Psoas muscle (tissue), 8 donors: ENCODE results near the gene UNC5B. TPM values are rescaled to one million over a fixed set of nuclear protein-coding genes. Genes with fewer than 3 reads are reported as not detected.
A peak's percentile ranks its signal among the peaks of the same experiment; 100 is the strongest.

Experiments used
- ATAC-seq, 4 donors: fragments of 200-7000 bp; cut with Tn5 transposase; one replicate each; pipeline ENCODE4 v1.9.1; 2020; ENCODE audit warnings: moderate library complexity in 3 of 4, mild to moderate bottlenecking in 2 of 4
- DNase-seq, 2 donors: peaks; one replicate each; pipeline ENCODE4 v3.0.0-alpha.2; 2020
- H3K27ac ChIP-seq: fragments of 200-600 bp; one replicate; pipeline ENCODE4 v1.8.0; 2022
- H3K27me3 ChIP-seq, 3 donors: fragments of 200-600 bp in 1 of 3; one replicate each; pipeline versions ENCODE4 v1.6.1 to v1.8.0; 2013 to 2022; ENCODE audit warnings: low read length in 2 of 3, mild to moderate bottlenecking in 2 of 3, moderate library complexity in 1 of 3; ENCODE audit not compliant: insufficient read depth in 3 of 3
- H3K36me3 ChIP-seq, 2 donors: fragments of 200-600 bp in 1 of 2; one replicate each; pipeline versions ENCODE4 v1.6.1 to v1.8.0; 2013 to 2022; ENCODE audit warnings: low read depth in 1 of 2, mild to moderate bottlenecking in 1 of 2, moderate library complexity in 1 of 2; ENCODE audit not compliant: insufficient read depth in 1 of 2
- H3K4me1 ChIP-seq: fragments of 200-600 bp; one replicate; pipeline ENCODE4 v1.8.0; 2022
- H3K4me3 ChIP-seq: fragments of 200-600 bp; one replicate; pipeline ENCODE4 v1.8.0; 2022; ENCODE audit warnings: mild to moderate bottlenecking
- H3K9me3 ChIP-seq: fragments of 200-600 bp; one replicate; pipeline ENCODE4 v1.8.0; 2022
- WGBS, 3 donors: extraction: QIAGEN DNeasy Blood & Tissue Kit; methylation state at CpG; one replicate each; pipeline versions ENCODE4 v1.1.6 to v1.1.7; 2013; 5-methylcytosine and 5-hydroxymethylcytosine counted together
- intact Hi-C, 2 donors: fragments of 100-400 bp; cut with DNase I; formaldehyde crosslinking; loops; one replicate each; pipeline versions ENCODE4 v1.11.0 to v1.14.2; 2022
- polyA plus RNA-seq, 3 donors: library from polyadenylated mRNA; stranded (reverse); fragments of 200-250 nt; gene quantifications; one replicate each; pipeline ENCODE4 v1.2.3, GENCODE V29; 2013
- total RNA-seq, 4 donors: library from RNA; stranded (reverse); fragmentation: NEBNext Ultra II Directional in 2 of 4; extraction: Animal tissue kit (Norgen Biotek cat#: 25700) in 2 of 4; gene quantifications; one replicate each; pipeline versions ENCODE4 v1.2.1 to v1.2.4, GENCODE V29; 2021 to 2023
- TF ChIP-seq, protein P1 (sequence below): fragments of 200-600 bp; IDR thresholded peaks from one replicate; pipeline ENCODE4 v1.8.0; 2022; ENCODE audit warnings: antibody characterized with exemption
- donor health status: healthy with polysubstance abuse.
- donor health status: DM: no; HTN: no; CAD: no; lungs with moderate emphysema.
- donor health status: Bipolar disorder and iron deficiency.
- donor health status: healthy.
- donor health status: DM: yes; HTN: yes; CAD: no.
- donor health status: DM: no; HTN: no; CAD: no.
- donor health status: DM: no; HTN: no; CAD: no.
- donor health status: DM: yes; HTN: yes; CAD: no.

Gene UNC5B
- total and polyA plus RNA-seq, 7 donors, result 0.65 to 5.7 (median 1.3) TPM

GRCh38 chr10:71309919-71310318 lies 97.5 kb downstream of the UNC5B start:
- Histone ChIP-seq H3K4me3 (no peak overlapping the region), H3K27me3 (no peaks in the 10 kb centered on the region), H3K9me3 (no peaks in the 10 kb centered on the region), H3K4me1 (peaks cover 8% of the 10 kb centered on the region), H3K36me3 (no peaks in the 10 kb centered on the region), H3K27ac (no peak overlapping the region)
- DNase-seq, result no peak
- intact Hi-C loops, result loop anchor here in 1 of 2 donors (5.0 to 10.0 kb wide), 3 partner anchors 295 to 1035 kb away; no protein-coding TSS in a partner anchor
- ATAC-seq, result no peak
- 66 to 80% (median 75%) methylated on average over 3 of the region's 3 CpGs for WGBS, 3 donors
- TF ChIP-seq, protein P1, sequence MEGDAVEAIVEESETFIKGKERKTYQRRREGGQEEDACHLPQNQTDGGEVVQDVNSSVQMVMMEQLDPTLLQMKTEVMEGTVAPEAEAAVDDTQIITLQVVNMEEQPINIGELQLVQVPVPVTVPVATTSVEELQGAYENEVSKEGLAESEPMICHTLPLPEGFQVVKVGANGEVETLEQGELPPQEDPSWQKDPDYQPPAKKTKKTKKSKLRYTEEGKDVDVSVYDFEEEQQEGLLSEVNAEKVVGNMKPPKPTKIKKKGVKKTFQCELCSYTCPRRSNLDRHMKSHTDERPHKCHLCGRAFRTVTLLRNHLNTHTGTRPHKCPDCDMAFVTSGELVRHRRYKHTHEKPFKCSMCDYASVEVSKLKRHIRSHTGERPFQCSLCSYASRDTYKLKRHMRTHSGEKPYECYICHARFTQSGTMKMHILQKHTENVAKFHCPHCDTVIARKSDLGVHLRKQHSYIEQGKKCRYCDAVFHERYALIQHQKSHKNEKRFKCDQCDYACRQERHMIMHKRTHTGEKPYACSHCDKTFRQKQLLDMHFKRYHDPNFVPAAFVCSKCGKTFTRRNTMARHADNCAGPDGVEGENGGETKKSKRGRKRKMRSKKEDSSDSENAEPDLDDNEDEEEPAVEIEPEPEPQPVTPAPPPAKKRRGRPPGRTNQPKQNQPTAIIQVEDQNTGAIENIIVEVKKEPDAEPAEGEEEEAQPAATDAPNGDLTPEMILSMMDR, result no peak

DNA sequence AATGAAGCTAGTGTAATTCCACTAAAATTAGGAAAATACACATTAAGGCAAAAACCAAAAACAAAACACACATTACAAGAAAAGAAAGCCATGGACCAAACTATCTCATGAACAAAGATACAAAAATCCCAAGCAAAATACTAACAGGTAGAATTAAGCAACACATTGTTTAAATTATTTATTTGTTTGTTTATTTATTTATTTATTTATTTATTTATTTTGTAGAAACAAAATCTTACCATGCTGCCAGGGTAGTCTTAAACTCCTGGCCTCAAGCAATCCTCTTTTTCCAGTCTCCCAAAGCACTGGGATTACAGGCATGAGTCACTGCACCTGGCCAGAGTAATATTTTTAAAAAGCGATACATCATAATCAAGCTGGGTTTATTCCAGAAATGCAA lies 99.8 kb downstream of the UNC5B start:
- Histone ChIP-seq H3K36me3 (no peaks in the 10 kb centered on the region), H3K4me1 (peaks cover 8% of the 10 kb centered on the region), H3K27ac (no peak overlapping the region), H3K4me3 (no peak overlapping the region), H3K9me3 (no peaks in the 10 kb centered on the region), H3K27me3 (no peaks in the 10 kb centered on the region)
- ATAC-seq (no peak), DNase-seq (no peak)
- intact Hi-C loops, result loop anchor here (2.0 to 10.0 kb wide), 4 partner anchors 293 to 1033 kb away; no protein-coding TSS in a partner anchor
- 48 to 63% (median 50%) methylated on average over 1 of the region's 1 CpG for WGBS, 3 donors
- TF ChIP-seq, protein P1, result no peak

- no peaks in the 10 kb centered on the region for H3K27me3 ChIP-seq
- H3K4me1 ChIP-seq, result peaks cover 8% of the 10 kb centered on the region
- ATAC-seq, result peak; percentile 46 to 68 (median 54)
- peak overlapping the region; percentile 41 for H3K27ac ChIP-seq
- intact Hi-C loops, result loop anchor here (2.0 to 10.0 kb wide), 4 partner anchors 292 to 1032 kb away; no protein-coding TSS in a partner anchor
- no peaks in the 10 kb centered on the region for H3K9me3 ChIP-seq
- 10 to 26% (median 14%) methylated on average over 19 of the region's 19 CpGs for whole genome bisulfite sequencing, 3 donors
- TF ChIP-seq, protein P1, result no peak
- H3K36me3 ChIP-seq, result no peaks in the 10 kb centered on the region
- peak; percentile 76 to 82 for DNase-seq
- H3K4me3 ChIP-seq, result peak overlapping the region; percentile 7
These were observed 100.7 kb downstream of the UNC5B start for GRCh38 chr10:71312811-71313789.

DNA sequence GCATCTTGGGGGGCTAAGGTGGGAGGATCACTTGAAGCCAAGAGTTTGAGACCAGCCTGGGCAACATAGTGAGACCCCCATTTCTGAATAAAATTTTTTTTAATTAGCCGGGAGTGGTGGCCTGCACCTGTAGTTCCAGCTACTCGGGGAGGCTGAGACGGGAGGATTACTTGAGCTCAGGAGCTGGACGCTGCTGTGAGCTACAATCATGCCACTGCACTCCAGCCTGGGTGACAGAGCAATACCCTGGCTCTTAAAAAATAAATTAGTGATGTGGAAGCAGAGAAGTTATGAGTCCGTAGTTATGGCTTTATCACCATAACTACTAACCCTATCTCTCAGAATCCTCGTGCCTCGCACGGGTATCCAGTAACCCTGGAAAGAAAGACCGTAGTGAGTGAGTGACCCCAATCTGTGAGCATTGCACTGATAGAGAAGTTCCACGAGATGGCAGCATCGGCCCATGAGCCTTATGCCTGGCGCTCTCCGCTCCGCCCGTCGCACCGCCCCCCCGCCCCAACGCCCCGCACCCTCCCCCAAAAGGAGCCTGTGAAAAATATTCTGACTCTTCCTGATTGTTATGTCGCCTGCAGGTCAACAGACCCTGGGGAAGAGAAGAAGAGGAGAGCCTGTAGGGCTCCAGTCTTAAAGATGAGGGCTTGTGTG lies 101.8 kb downstream of the UNC5B start:
- ATAC-seq (peak; percentile 66 to 81 (median 73)), DNase-seq (peak; percentile 60 to 73)
- intact Hi-C loops, result loop anchor here in 1 of 2 donors (2.0 to 10.0 kb wide), 4 partner anchors 257 to 1031 kb away; no protein-coding TSS in a partner anchor
- H3K27ac ChIP-seq, result no peak overlapping the region
- H3K27me3 ChIP-seq, result no peaks in the 10 kb centered on the region
- H3K4me1 ChIP-seq, result peaks cover 10% of the 10 kb centered on the region
- H3K4me3 ChIP-seq, result peak overlapping the region; percentile 7
- no peaks in the 10 kb centered on the region for H3K36me3 ChIP-seq
- TF ChIP-seq, protein P1, result peak; percentile 91
- WGBS, 3 donors, result 3 to 5% (median 3%) methylated on average over 20 to 21 of the region's 21 CpGs
- no peaks in the 10 kb centered on the region for H3K9me3 ChIP-seq
